ENCODE results near the gene XPNPEP1.

XPNPEP1 gene

GRCh38 chr10:109947111-109947920 lies 24.0 kb upstream of the XPNPEP1 start:
- no peak overlapping the region for H3K4me3 ChIP-seq (ENCODE audit: low read length)
- no peak for TF ChIP-seq CTCF (IDR thresholded peaks at IDR 0.05; ENCODE audit: insufficient read depth, low read depth, low read length, missing control alignments)
- no peak for DNase-seq (ENCODE audit: low read depth)

- no peak for TF ChIP-seq CTCF (IDR thresholded peaks at IDR 0.05; ENCODE audit: insufficient read depth, low read depth, low read length, missing control alignments)
- H3K4me3 ChIP-seq (ENCODE audit: low read length), result no peak overlapping the region
- no peak for DNase-seq (ENCODE audit: low read depth)
Measured at GRCh38 chr10:109946680-109947079, 23.4 kb upstream of the XPNPEP1 start.

GRCh38 chr10:109945473-109946177 lies 22.3 kb upstream of the XPNPEP1 start:
- H3K4me3 ChIP-seq (ENCODE audit: low read length), result no peak overlapping the region
- TF ChIP-seq CTCF (IDR thresholded peaks at IDR 0.05; ENCODE audit: insufficient read depth, low read depth, low read length, missing control alignments), result no peak
- no peak for DNase-seq (ENCODE audit: low read depth)

GRCh38 chr10:109944613-109945012 lies 21.3 kb upstream of the XPNPEP1 start:
- no peak for TF ChIP-seq CTCF (IDR thresholded peaks at IDR 0.05; ENCODE audit: insufficient read depth, low read depth, low read length, missing control alignments)
- no peak overlapping the region for H3K4me3 ChIP-seq (ENCODE audit: low read length)
- DNase-seq (ENCODE audit: low read depth), result no peak

- TF ChIP-seq CTCF (IDR thresholded peaks at IDR 0.05; ENCODE audit: insufficient read depth, low read depth, low read length, missing control alignments), result no peak
- H3K4me3 ChIP-seq (ENCODE audit: low read length), result no peak overlapping the region
- no peak for DNase-seq (ENCODE audit: low read depth)
Measured at GRCh38 chr10:109941236-109941862, 18.0 kb upstream of the XPNPEP1 start.

GRCh38 chr10:109940553-109940952 lies 17.2 kb upstream of the XPNPEP1 start:
- H3K4me3 ChIP-seq (ENCODE audit: low read length), result no peak overlapping the region
- no peak for TF ChIP-seq CTCF (IDR thresholded peaks at IDR 0.05; ENCODE audit: insufficient read depth, low read depth, low read length, missing control alignments)
- no peak for DNase-seq (ENCODE audit: low read depth)
